ENCODE results near the gene HMSD. TPM values are rescaled to one million over a fixed set of nuclear protein-coding genes. Genes with fewer than 3 reads are reported as not detected.

HMSD gene
- total and polyA plus RNA-seq, 2 of the 13 experiments (the other 11 are each of a cell fraction or from before 2014, with no cell fraction given), result not detected

DNA sequence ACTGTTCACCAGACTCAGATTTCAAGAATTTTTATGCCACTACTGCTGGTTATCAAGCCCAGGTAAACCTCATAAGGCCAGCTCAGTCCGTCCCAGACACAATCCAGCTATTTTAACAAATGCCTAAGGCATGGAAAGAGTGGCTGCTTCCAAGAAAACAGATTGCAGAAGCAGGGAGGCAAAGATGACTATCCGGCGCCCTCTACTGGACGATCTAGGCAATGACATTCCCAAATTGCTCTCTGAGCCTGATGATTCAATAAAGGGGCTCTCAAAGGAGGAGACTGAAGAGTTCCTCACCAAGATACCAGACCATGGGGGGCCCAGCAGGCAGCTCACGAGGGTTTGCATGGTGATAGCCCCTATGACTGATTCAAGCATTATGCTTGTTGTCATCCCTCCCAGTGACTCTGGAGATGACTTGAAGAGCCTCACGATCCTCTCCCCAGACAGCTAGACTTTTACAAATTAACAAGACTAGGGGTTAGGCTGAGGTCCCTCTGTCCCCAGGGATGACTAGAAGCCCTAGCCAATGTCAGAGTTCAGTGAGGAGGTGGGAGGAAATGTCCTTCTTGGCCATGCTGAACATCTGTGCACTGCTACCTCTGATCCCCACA is 45.8 kb downstream of the HMSD start (continued):
- TF ChIP-seq, protein P1, sequence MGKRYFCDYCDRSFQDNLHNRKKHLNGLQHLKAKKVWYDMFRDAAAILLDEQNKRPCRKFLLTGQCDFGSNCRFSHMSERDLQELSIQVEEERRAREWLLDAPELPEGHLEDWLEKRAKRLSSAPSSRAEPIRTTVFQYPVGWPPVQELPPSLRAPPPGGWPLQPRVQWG (CRISPR knock-in tag; IDR thresholded peaks at IDR 0.05; ENCODE audit: borderline replicate concordance, low read depth), result no peak
- TF ChIP-seq, protein P2, sequence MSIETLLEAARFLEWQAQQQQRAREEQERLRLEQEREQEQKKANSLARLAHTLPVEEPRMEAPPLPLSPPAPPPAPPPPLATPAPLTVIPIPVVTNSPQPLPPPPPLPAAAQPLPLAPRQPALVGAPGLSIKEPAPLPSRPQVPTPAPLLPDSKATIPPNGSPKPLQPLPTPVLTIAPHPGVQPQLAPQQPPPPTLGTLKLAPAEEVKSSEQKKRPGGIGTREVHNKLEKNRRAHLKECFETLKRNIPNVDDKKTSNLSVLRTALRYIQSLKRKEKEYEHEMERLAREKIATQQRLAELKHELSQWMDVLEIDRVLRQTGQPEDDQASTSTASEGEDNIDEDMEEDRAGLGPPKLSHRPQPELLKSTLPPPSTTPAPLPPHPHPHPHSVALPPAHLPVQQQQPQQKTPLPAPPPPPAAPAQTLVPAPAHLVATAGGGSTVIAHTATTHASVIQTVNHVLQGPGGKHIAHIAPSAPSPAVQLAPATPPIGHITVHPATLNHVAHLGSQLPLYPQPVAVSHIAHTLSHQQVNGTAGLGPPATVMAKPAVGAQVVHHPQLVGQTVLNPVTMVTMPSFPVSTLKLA (IDR thresholded peaks at IDR 0.05), result no peak
- TF ChIP-seq PHF5A (CRISPR knock-in tag; IDR thresholded peaks at IDR 0.05; ENCODE audit: low read depth, unreplicated experiment) (no peak), TOPORS (CRISPR knock-in tag; IDR thresholded peaks at IDR 0.05) (no peak), GFI1 (CRISPR knock-in tag; IDR thresholded peaks at IDR 0.05; ENCODE audit: borderline replicate concordance) (no peak)
- TF ChIP-seq, protein P3, sequence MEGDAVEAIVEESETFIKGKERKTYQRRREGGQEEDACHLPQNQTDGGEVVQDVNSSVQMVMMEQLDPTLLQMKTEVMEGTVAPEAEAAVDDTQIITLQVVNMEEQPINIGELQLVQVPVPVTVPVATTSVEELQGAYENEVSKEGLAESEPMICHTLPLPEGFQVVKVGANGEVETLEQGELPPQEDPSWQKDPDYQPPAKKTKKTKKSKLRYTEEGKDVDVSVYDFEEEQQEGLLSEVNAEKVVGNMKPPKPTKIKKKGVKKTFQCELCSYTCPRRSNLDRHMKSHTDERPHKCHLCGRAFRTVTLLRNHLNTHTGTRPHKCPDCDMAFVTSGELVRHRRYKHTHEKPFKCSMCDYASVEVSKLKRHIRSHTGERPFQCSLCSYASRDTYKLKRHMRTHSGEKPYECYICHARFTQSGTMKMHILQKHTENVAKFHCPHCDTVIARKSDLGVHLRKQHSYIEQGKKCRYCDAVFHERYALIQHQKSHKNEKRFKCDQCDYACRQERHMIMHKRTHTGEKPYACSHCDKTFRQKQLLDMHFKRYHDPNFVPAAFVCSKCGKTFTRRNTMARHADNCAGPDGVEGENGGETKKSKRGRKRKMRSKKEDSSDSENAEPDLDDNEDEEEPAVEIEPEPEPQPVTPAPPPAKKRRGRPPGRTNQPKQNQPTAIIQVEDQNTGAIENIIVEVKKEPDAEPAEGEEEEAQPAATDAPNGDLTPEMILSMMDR (CRISPR knock-in tag; IDR thresholded peaks at IDR 0.05), result peak; percentile 74

DNA sequence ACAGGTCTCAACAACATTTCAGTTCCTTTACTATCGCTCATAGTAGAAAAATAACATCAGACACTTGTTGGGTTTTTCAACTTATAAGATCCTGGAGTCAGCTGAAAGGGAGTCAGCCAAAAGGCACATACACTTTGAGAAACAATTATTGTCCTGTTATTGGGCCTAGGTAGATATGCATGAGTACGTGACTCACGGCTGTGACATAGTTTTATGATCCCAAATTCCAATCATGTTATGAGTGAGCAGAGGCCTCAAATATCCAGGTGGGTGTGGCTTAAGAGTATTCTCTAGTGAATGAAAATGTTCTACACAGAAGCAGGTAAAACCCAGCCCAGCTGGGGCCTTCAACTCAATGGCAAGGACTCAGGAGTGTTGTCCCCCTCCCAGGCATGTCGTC is 47.9 kb downstream of the HMSD start:
- FAIRE-seq (no peak), DNase-seq (ENCODE audit: low spot score) (no peak), ATAC-seq (no peak)
- no TSS peak for BruUV-seq (replicated peaks)
- WGBS (ENCODE audit: low lambda C conversion rate), result 2% methylated on average over 3 of the region's 4 CpGs
- H3K36me3 ChIP-seq (replicated peaks in 1 of 2; ENCODE audit: control insufficient read depth in 1 of 2, insufficient read depth in 2 of 2, low read length in 2 of 2), result no peaks in the 10 kb centered on the region
- CTCF ChIA-PET (ENCODE audit: low intra/inter-chr PET ratio, low total read pairs), result no interaction called here
- POLR2A ChIA-PET, result no interaction called here
- no peaks in the 10 kb centered on the region for H3K9me3 ChIP-seq (ENCODE audit: low read length)
- intact Hi-C loops (cut with micrococcal nuclease; ENCODE audit: unreplicated experiment), result no loop called here
- H4K20me1 ChIP-seq (ENCODE audit: insufficient read depth, low read length), result no peaks in the 10 kb centered on the region
- H3K27me3 ChIP-seq (ENCODE audit: control insufficient read depth in 1 of 2, insufficient read depth in 2 of 2, low read length in 2 of 2), result no peaks in the 10 kb centered on the region
- no peak overlapping the region for H3K27ac ChIP-seq (ENCODE audit: extremely low read length, insufficient read depth, low read length)
- H2AFZ ChIP-seq (ENCODE audit: low read length), result no peak overlapping the region
- H3K4me3 ChIP-seq (replicated peaks in 1 of 3; ENCODE audit: insufficient read depth in 1 of 3, low read depth in 2 of 3, low read length in 3 of 3), result no peak overlapping the region
- no peak overlapping the region for H3K9ac ChIP-seq (ENCODE audit: insufficient read depth, low read depth, low read length)
- H3K4me2 ChIP-seq (ENCODE audit: low read depth, low read length), result no peak overlapping the region
- H3K4me1 ChIP-seq (ENCODE audit: insufficient read depth, low read length), result no peaks in the 10 kb centered on the region
- H3K79me2 ChIP-seq (ENCODE audit: insufficient read depth, low read length), result no peaks in the 10 kb centered on the region
- in situ Hi-C loops (cut with HindIII; ENCODE audit: extremely low pct_ligation_motif_present, low pct_unique_long_range_greater_than_20kb), result no loop called here
- TF ChIP-seq ZNF556 (CRISPR knock-in tag; IDR thresholded peaks at IDR 0.05; ENCODE audit: borderline replicate concordance) (no peak), MTA3 (CRISPR knock-in tag; IDR thresholded peaks at IDR 0.05) (no peak)
- TF ChIP-seq, protein P4, sequence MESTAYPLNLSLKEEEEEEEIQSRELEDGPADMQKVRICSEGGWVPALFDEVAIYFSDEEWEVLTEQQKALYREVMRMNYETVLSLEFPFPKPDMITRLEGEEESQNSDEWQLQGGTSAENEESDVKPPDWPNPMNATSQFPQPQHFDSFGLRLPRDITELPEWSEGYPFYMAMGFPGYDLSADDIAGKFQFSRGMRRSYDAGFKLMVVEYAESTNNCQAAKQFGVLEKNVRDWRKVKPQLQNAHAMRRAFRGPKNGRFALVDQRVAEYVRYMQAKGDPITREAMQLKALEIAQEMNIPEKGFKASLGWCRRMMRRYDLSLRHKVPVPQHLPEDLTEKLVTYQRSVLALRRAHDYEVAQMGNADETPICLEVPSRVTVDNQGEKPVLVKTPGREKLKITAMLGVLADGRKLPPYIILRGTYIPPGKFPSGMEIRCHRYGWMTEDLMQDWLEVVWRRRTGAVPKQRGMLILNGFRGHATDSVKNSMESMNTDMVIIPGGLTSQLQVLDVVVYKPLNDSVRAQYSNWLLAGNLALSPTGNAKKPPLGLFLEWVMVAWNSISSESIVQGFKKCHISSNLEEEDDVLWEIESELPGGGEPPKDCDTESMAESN (CRISPR knock-in tag; conservative IDR thresholded peaks at IDR 0.05), result no peak
